Esophagus mucosa (tissue), 1 donor: ENCODE results near the gene FAF1. TPM values are rescaled to one million over a fixed set of nuclear protein-coding genes. Genes with fewer than 3 reads are reported as not detected.

Source experiments
- ATAC-seq: fragments of 200-7000 bp; cut with Tn5 transposase; one replicate; pipeline ENCODE4 v1.9.1; 2020
- total RNA-seq: library from RNA; stranded (reverse); gene quantifications from one replicate; pipeline ENCODE4 v1.2.4, GENCODE V29; 2023
- donor health status: DM: yes; HTN: yes; CAD: no.

Gene FAF1
- total RNA-seq, 1 donor from 2014 or later = 47.5 TPM

- peak; percentile 52 for ATAC-seq
These were observed 18.2 kb upstream of the FAF1 start for GRCh38 chr1:50978144-50978851.

GRCh38 chr1:50977575-50978143, 17.6 kb upstream of the FAF1 start:
- peak; percentile 69 for ATAC-seq

GRCh38 chr1:50976890-50977574, 17.0 kb upstream of the FAF1 start:
- peak; percentile 39 for ATAC-seq

- no peak for ATAC-seq
These were observed 16.2 kb upstream of the FAF1 start for GRCh38 chr1:50976111-50976889.

GRCh38 chr1:50975436-50975835, 15.4 kb upstream of the FAF1 start:
- no peak for ATAC-seq

- no peak for ATAC-seq
These were observed 14.5 kb upstream of the FAF1 start for GRCh38 chr1:50974618-50974935.

GRCh38 chr1:50973875-50974617, 14.0 kb upstream of the FAF1 start:
- ATAC-seq = no peak

GRCh38 chr1:50973255-50973654, 13.2 kb upstream of the FAF1 start:
- ATAC-seq = no peak

GRCh38 chr1:50972766-50973165, 12.7 kb upstream of the FAF1 start:
- no peak for ATAC-seq

- no peak for ATAC-seq
These were observed 11.8 kb upstream of the FAF1 start for GRCh38 chr1:50971748-50972305.

- no peak for ATAC-seq
These were observed 11.0 kb upstream of the FAF1 start for GRCh38 chr1:50970931-50971582.

GRCh38 chr1:50970509-50970887, 10.4 kb upstream of the FAF1 start:
- no peak for ATAC-seq

GRCh38 chr1:50969611-50970508, 9.8 kb upstream of the FAF1 start, which contains the start of gene CDKN2C:
Gene CDKN2C (plus strand): TSS chr1:50970245. CDS start chr1:50970369, 124 bp downstream.
- ATAC-seq = peak; percentile 63

- ATAC-seq = peak; percentile 43
These were observed 8.9 kb upstream of the FAF1 start for GRCh38 chr1:50968821-50969610.

GRCh38 chr1:50968158-50968820, 8.2 kb upstream of the FAF1 start:
- peak; percentile 94 for ATAC-seq

GRCh38 chr1:50967416-50968157, 7.5 kb upstream of the FAF1 start:
- no peak for ATAC-seq

- ATAC-seq = no peak
These were observed 6.9 kb upstream of the FAF1 start for GRCh38 chr1:50966991-50967390.

- no peak for ATAC-seq
These were observed 4.8 kb upstream of the FAF1 start for GRCh38 chr1:50964863-50965262.
